Thoracic aorta (tissue), 2 donors: ENCODE data around the gene MICAL3. TPM values are rescaled to one million over a fixed set of nuclear protein-coding genes. Genes with fewer than 3 reads are reported as not detected.

Source experiments
- ATAC-seq: fragments of 150-250 bp; one replicate; pipeline ENCODE4 v1.8.0; 2017; ENCODE audit warnings: low read depth; ENCODE audit not compliant: insufficient number of reproducible peaks, low FRiP score
- DNase-seq: peaks from one replicate; pipeline ENCODE4 v3.0.0-alpha.2; 2020; ENCODE audit warnings: low spot score
- H3K27ac ChIP-seq, 2 donors: fragments of 200-600 bp; sonication (generic); 1 replicate in 1 of 2; 2 replicates in 1 of 2; pipeline ENCODE4 v1.5.1; 2016; ENCODE audit warnings: mild to moderate bottlenecking in 2 of 2, moderate library complexity in 2 of 2
- H3K27me3 ChIP-seq: fragments of 200-600 bp; sonication (generic); replicated peaks from 2 replicates; pipeline ENCODE4 v1.6.0; 2016; ENCODE audit warnings: mild to moderate bottlenecking; ENCODE audit not compliant: insufficient read depth
- H3K36me3 ChIP-seq: fragments of 200-600 bp; sonication (generic); one replicate; pipeline ENCODE4 v1.5.1; 2016
- H3K4me1 ChIP-seq, 2 donors: fragments of 200-600 bp; sonication (generic); 1 replicate in 1 of 2; 2 replicates in 1 of 2; pipeline versions ENCODE4 v1.5.1 to v1.6.0; 2016; ENCODE audit warnings: low read depth in 2 of 2, mild to moderate bottlenecking in 1 of 2; ENCODE audit not compliant: control insufficient read depth in 1 of 2
- H3K4me3 ChIP-seq: fragments of 200-600 bp; sonication (generic); 2 replicates; pipeline ENCODE4 v1.5.1; 2016; ENCODE audit warnings: mild to moderate bottlenecking
- H3K9me3 ChIP-seq: fragments of 200-600 bp; sonication (generic); 2 replicates; pipeline ENCODE4 v1.5.1; 2016
- CTCF ChIP-seq: fragments of 200-600 bp; sonication (generic); IDR thresholded peaks from one replicate; pipeline ENCODE4 v1.5.1; 2019; ENCODE audit warnings: antibody characterized with exemption
- total RNA-seq, 2 donors: library from RNA; depleted of rRNA; stranded (reverse); fragments of >200 nt; gene quantifications; one replicate each; pipeline versions ENCODE4 v1.1.0 to v1.2.3, GENCODE V29; 2016

Gene MICAL3
- total RNA-seq, 2 donors from 2014 or later: 45.2 to 78.0 TPM

DNA sequence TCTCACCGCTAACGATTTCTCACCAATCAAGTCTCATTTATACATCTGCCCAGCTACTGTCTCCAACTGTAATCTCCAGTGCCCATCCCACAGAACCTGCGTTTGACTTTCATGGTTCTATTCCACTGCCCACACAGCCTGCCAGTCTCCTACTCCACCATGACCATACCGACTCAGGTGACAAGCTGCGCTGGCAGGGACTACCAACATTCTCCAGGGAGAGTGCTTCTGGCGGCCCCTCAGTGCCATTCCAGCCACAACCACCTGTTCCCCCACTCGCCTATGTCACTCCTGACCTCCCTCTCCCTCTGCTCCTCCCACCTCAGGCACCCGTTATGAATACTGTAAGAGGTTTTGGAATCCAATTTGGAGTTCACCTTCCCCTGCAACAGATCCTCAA, 141.6 kb downstream of the MICAL3 start:
- ATAC-seq (no peak), DNase-seq (no peak)
- no peaks in the 10 kb centered on the region for H3K9me3 ChIP-seq
- no peaks in the 10 kb centered on the region for H3K4me1 ChIP-seq
- H3K4me3 ChIP-seq: no peak overlapping the region
- no peaks in the 10 kb centered on the region for H3K27me3 ChIP-seq
- no peak overlapping the region for H3K27ac ChIP-seq
- H3K36me3 ChIP-seq: peaks cover 52% of the 10 kb centered on the region
- TF ChIP-seq CTCF: no peak

DNA sequence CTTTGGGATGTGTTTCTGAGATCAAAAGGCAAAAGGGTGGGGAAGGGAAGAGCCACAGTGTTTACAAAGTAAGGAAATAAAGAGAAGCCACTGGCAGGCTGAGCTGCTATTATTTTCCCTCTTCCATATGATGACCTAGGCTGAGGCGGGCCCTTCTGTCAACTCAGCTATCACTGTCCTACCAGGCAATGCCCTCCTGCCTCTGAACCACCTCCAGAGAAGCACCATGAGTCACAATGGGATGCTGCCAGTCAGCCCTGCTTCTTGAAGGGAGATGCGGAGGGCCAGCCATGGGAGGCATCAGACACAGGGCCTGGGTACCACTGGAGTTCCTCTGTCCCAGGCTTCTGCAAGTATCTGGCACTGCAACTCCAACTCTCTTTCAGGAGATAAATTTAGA, 142.2 kb downstream of the MICAL3 start:
- H3K4me3 ChIP-seq: no peak overlapping the region
- no peak for TF ChIP-seq CTCF
- DNase-seq (no peak), ATAC-seq (no peak)
- H3K9me3 ChIP-seq: no peaks in the 10 kb centered on the region
- H3K36me3 ChIP-seq: peaks cover 47% of the 10 kb centered on the region
- no peak overlapping the region for H3K27ac ChIP-seq
- H3K27me3 ChIP-seq: no peaks in the 10 kb centered on the region
- no peaks in the 10 kb centered on the region for H3K4me1 ChIP-seq

GRCh38 chr22:17881366-17881765, 143.0 kb downstream of the MICAL3 start:
- Histone ChIP-seq H3K27me3 (no peaks in the 10 kb centered on the region), H3K9me3 (no peaks in the 10 kb centered on the region), H3K36me3 (peaks cover 44% of the 10 kb centered on the region), H3K4me3 (no peak overlapping the region), H3K27ac (no peak overlapping the region), H3K4me1 (no peaks in the 10 kb centered on the region)
- no peak for TF ChIP-seq CTCF
- ATAC-seq (no peak), DNase-seq (no peak)

DNA sequence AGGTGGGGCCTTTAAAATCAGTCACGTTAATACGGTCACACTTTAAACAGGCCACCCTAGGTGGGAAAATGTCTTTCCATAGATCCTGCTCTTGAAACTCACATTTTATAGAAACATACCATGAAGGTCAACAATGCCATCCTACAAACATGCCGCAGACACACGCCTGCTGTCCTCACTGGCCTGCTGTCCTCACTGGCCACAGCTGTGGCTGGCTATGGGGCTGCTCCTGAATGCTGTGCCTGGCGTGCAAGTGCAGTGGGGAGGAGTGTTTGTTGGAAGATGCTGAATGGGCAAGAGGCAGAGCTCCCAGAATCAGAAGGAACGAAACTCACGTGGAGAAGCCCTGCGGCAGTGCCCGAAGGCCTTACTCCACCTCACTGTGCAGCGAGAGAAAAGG, 143.9 kb downstream of the MICAL3 start:
- ATAC-seq: no peak
- TF ChIP-seq CTCF: no peak
- no peaks in the 10 kb centered on the region for H3K27me3 ChIP-seq
- H3K4me3 ChIP-seq: no peak overlapping the region
- peaks cover 35% of the 10 kb centered on the region for H3K36me3 ChIP-seq
- H3K4me1 ChIP-seq: no peaks in the 10 kb centered on the region
- no peaks in the 10 kb centered on the region for H3K9me3 ChIP-seq
- no peak overlapping the region for H3K27ac ChIP-seq
- DNase-seq: no peak

DNA sequence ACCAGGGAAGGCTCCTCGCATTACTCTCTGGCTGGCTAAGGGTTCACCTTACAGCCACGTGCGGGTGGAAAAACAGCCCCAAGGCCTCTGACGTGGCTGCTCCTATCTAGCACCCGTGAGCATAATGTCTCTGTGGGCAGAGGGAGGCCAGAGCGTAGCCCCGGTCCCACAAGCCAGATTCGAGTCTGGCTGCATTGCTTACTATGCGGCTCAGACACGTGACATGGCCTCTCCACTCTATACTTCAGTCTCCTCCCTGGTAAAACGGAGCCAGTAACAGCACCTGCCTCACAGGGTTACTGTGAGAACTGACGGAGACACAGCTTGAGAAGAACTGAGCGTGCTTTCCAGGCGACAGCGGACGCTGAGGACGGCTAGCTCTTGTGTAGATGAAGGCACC, 144.3 kb downstream of the MICAL3 start:
- H3K36me3 ChIP-seq: peaks cover 35% of the 10 kb centered on the region
- no peak overlapping the region for H3K4me3 ChIP-seq
- no peaks in the 10 kb centered on the region for H3K9me3 ChIP-seq
- no peaks in the 10 kb centered on the region for H3K27me3 ChIP-seq
- DNase-seq (no peak), ATAC-seq (no peak)
- no peaks in the 10 kb centered on the region for H3K4me1 ChIP-seq
- no peak for TF ChIP-seq CTCF
- no peak overlapping the region for H3K27ac ChIP-seq
